Right atrium auricular region (tissue), 2 donors: ENCODE data around the gene JARID2. TPM values are rescaled to one million over a fixed set of nuclear protein-coding genes. Genes with fewer than 3 reads are reported as not detected.

Source experiments
- DNase-seq: peaks from one replicate; pipeline ENCODE4 v3.0.0-alpha.2; 2019; ENCODE audit warnings: low spot score
- H3K27ac ChIP-seq, 2 donors: fragments of 200-600 bp; sonication (generic); 1 replicate in 1 of 2; 2 replicates in 1 of 2; pipeline ENCODE4 v1.5.1; 2016 to 2019
- H3K27me3 ChIP-seq, 2 donors: fragments of 200-600 bp; sonication (generic); one replicate each; pipeline versions ENCODE4 v1.5.1 to v1.6.0; 2017 to 2019
- H3K36me3 ChIP-seq: fragments of 200-600 bp; sonication (generic); one replicate; pipeline ENCODE4 v1.5.1; 2016
- H3K4me1 ChIP-seq, 2 donors: fragments of 200-600 bp; sonication (generic); one replicate each; pipeline versions ENCODE4 v1.5.1 to v1.6.0; 2017 to 2019
- H3K4me3 ChIP-seq, 2 donors: fragments of 200-600 bp; sonication (generic); 1 replicate in 1 of 2; 2 replicates in 1 of 2; pipeline ENCODE4 v1.5.1; 2017 to 2019; ENCODE audit warnings: mild to moderate bottlenecking in 1 of 2, moderate library complexity in 1 of 2
- H3K9me3 ChIP-seq, 2 donors: fragments of 200-600 bp; sonication (generic); one replicate each; pipeline ENCODE4 v1.5.1; 2019
- total RNA-seq, 2 donors: library from RNA; depleted of rRNA; stranded (reverse); fragments of >200 nt; gene quantifications; one replicate each; pipeline ENCODE4 v1.1.0, GENCODE V29; 2016
- TF ChIP-seq, protein P1 (sequence below), 2 donors: fragments of 200-600 bp; sonication (generic); IDR thresholded peaks; one replicate each; pipeline ENCODE4 v1.5.1; 2019; ENCODE audit warnings: antibody characterized with exemption in 2 of 2

JARID2 gene
- total RNA-seq, 2 donors from 2014 or later: 6.5 to 6.7 TPM

DNA sequence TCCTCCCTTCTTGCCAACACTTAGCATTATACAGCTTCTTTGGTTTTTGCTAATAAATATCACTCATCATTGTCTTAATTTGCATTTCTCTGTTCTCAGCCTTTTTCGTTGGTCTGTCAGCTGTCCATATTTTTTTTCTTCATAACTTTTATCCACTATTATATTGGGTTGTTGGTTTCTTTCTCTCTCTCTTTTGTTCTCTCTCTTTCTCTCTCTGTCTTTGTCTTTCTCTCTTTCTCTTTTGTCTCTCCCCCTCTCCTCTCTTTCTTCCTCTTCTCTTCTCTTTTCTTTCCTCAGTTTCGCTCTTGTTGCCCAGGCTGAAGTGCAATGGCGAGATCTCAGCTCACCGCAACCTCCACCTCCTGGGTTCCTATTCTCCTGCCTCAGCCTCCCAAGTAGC is 36.5 kb downstream of the JARID2 start:
- H3K4me1 ChIP-seq: peaks cover 0 to 30% of the 10 kb centered on the region in 2 donors
- no peak overlapping the region for H3K4me3 ChIP-seq
- H3K9me3 ChIP-seq: no peaks in the 10 kb centered on the region
- DNase-seq: no peak
- TF ChIP-seq, protein P1, sequence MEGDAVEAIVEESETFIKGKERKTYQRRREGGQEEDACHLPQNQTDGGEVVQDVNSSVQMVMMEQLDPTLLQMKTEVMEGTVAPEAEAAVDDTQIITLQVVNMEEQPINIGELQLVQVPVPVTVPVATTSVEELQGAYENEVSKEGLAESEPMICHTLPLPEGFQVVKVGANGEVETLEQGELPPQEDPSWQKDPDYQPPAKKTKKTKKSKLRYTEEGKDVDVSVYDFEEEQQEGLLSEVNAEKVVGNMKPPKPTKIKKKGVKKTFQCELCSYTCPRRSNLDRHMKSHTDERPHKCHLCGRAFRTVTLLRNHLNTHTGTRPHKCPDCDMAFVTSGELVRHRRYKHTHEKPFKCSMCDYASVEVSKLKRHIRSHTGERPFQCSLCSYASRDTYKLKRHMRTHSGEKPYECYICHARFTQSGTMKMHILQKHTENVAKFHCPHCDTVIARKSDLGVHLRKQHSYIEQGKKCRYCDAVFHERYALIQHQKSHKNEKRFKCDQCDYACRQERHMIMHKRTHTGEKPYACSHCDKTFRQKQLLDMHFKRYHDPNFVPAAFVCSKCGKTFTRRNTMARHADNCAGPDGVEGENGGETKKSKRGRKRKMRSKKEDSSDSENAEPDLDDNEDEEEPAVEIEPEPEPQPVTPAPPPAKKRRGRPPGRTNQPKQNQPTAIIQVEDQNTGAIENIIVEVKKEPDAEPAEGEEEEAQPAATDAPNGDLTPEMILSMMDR (IDR thresholded peaks at IDR 0.05): no peak
- no peaks in the 10 kb centered on the region for H3K36me3 ChIP-seq
- H3K27ac ChIP-seq: no peak overlapping the region
- H3K27me3 ChIP-seq: no peaks in the 10 kb centered on the region

GRCh38 chr6:15283986-15284361 is 38.1 kb downstream of the JARID2 start:
- H3K9me3 ChIP-seq: no peaks in the 10 kb centered on the region
- H3K4me1 ChIP-seq: peaks cover 0 to 35% of the 10 kb centered on the region in 2 donors
- H3K4me3 ChIP-seq: no peak overlapping the region
- TF ChIP-seq, protein P1 (IDR thresholded peaks at IDR 0.05): no peak
- DNase-seq: no peak
- H3K36me3 ChIP-seq: no peaks in the 10 kb centered on the region
- no peak overlapping the region for H3K27ac ChIP-seq
- H3K27me3 ChIP-seq: no peaks in the 10 kb centered on the region

- Histone ChIP-seq H3K4me1 (peaks cover 0 to 37% of the 10 kb centered on the region in 2 donors), H3K9me3 (no peaks in the 10 kb centered on the region)
- DNase-seq: no peak
Observed at GRCh38 chr6:15284743-15285142, 38.9 kb downstream of the JARID2 start.

GRCh38 chr6:15285682-15286294 is 39.9 kb downstream of the JARID2 start:
- Histone ChIP-seq H3K4me1 (peaks cover 0 to 27% of the 10 kb centered on the region in 2 donors), H3K27ac (no peak overlapping the region)

More at GRCh38 chr6:15284743-15285142, 38.9 kb downstream of the JARID2 start:
- H3K36me3 ChIP-seq: no peaks in the 10 kb centered on the region
- no peaks in the 10 kb centered on the region for H3K27me3 ChIP-seq
- TF ChIP-seq, protein P1 (IDR thresholded peaks at IDR 0.05): no peak
- H3K4me3 ChIP-seq: no peak overlapping the region
- no peak overlapping the region for H3K27ac ChIP-seq

GRCh38 chr6:15287670-15288375 is 42.0 kb downstream of the JARID2 start:
- DNase-seq: no peak
- Histone ChIP-seq H3K36me3 (no peaks in the 10 kb centered on the region), H3K27ac (no peak overlapping the region), H3K4me3 (no peak overlapping the region), H3K9me3 (no peaks in the 10 kb centered on the region), H3K27me3 (no peaks in the 10 kb centered on the region), H3K4me1 (peaks cover 0 to 29% of the 10 kb centered on the region in 2 donors)
- TF ChIP-seq, protein P1 (IDR thresholded peaks at IDR 0.05): no peak

More at GRCh38 chr6:15285682-15286294, 39.9 kb downstream of the JARID2 start:
- Histone ChIP-seq H3K36me3 (no peaks in the 10 kb centered on the region), H3K4me3 (no peak overlapping the region), H3K27me3 (no peaks in the 10 kb centered on the region), H3K9me3 (no peaks in the 10 kb centered on the region)
- no peak for DNase-seq
- TF ChIP-seq, protein P1 (IDR thresholded peaks at IDR 0.05): no peak
